Ishikawa (cell line): ENCODE results near the gene PLXNA2.

Experiments
- CEBPB ChIP-seq: IDR thresholded peaks from 2 replicates; pipeline ENCODE4 v1.6.1; 2012
- EP300 ChIP-seq: IDR thresholded peaks from 2 replicates; pipeline ENCODE4 v1.6.1; 2012; ENCODE audit warnings: borderline replicate concordance
- MAX ChIP-seq: IDR thresholded peaks from 2 replicates; pipeline ENCODE4 v1.6.1; 2012
- NFIC ChIP-seq: IDR thresholded peaks from 2 replicates; pipeline ENCODE4 v1.6.1; 2012
- REST ChIP-seq: IDR thresholded peaks from 2 replicates; pipeline ENCODE4 v1.6.1; 2012; ENCODE audit warnings: low read depth, mild to moderate bottlenecking
- TCF12 ChIP-seq: IDR thresholded peaks from 2 replicates; pipeline ENCODE4 v1.6.1; 2012; ENCODE audit warnings: low read depth
- TEAD4 ChIP-seq: IDR thresholded peaks from 2 replicates; pipeline ENCODE4 v1.6.1; 2012
- YY1 ChIP-seq: IDR thresholded peaks from 2 replicates; pipeline ENCODE4 v1.6.1; 2012; ENCODE audit warnings: low read depth

- no peak for TF ChIP-seq REST
- no peak for TF ChIP-seq YY1
- TF ChIP-seq NFIC: no peak
- no peak for TF ChIP-seq MAX
- no peak for TF ChIP-seq CEBPB
- no peak for TF ChIP-seq TEAD4
- no peak for TF ChIP-seq EP300
- no peak for TF ChIP-seq TCF12
These were observed 131.2 kb downstream of the PLXNA2 start for GRCh38 chr1:208113011-208113410.
